ENCODE measurements around the gene TRIM28.
A peak's percentile ranks its signal among the peaks of the same experiment; 100 is the strongest.

Gene TRIM28

DNA sequence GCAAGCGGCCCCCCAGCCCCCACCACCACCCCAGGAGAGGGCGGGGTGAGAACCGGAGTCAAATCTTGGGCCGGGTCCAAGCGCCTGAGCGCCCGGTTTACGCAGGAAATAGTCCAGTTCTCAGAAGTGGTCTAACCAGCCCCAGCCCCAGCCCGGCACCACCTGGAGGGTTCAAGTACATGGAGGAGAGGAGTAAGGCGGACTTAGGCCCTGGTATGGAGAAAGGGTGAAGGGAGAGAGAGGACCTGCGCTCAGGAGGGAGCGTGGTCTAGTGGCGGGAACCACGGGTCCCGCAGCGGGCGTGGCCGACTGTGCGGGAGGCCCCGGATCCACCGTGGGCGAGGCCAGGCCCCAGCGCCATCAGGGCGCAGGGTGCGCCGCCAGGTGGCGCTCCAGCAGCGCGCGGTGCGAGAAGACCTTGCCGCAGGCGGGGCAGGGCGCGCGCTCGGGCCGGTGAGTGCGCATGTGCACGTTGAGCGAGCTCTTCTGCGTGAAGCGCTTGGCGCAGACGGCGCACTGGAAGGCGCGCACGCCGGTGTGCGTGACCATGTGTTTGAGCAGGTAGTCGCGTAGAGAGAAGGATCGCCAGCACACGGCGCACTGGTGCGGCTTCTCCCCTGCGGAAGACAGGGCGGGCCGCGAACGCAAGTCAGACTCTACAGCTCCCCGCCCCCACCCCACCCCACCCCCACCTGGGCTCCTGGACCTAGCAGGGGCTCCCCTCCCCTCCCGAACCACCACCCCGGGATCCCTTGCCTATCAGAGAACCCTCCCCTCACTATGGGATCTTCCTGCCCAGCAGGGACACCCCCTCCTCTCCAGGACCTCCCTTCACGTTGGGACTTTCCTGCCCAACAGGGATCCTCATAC, 29.9 kb upstream of the TRIM28 start:
- peak; percentile 85 to 86 for DNase-seq (ENCODE audit: low spot score in 2 of 2)
- Mint-ChIP-seq H3K4me1 (peaks cover 40% of the 10 kb centered on the region), H3K9me3 (no peaks in the 10 kb centered on the region), H3K4me3 (peak overlapping the region; percentile 75), H3K27me3 (no peaks in the 10 kb centered on the region), H3K27ac (ENCODE audit: low read depth) (peak overlapping the region; percentile 81), H3K36me3 (ENCODE audit: insufficient read depth) (peaks cover 9% of the 10 kb centered on the region)
- ATAC-seq (replicated peaks; ENCODE audit: extremely low read depth, poor library complexity, severe bottlenecking) = peak; percentile 91

DNA sequence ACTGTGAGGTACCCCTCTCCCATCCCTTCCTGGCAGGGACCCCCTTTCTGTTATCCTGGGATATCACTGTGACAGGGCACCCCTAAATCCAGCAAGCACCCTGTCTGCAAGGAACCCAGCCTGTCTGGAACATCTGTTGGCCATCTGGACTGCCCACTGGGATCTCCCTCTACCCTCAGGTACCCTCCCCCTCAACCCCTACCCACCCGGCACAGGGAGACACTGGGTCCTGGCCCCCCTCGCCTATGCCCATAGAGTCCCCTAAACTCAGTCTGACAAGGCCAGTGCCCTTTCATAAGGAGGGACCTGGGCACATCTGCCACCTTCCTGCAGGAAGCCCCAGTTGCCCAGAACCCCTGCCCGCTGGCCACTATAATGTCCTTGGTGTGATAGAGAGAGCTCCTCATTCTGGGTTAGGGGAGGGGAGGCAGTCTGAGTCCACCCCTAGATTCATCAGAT, 29.3 kb upstream of the TRIM28 start:
- DNase-seq (ENCODE audit: low spot score in 2 of 2) (no peak), ATAC-seq (replicated peaks; ENCODE audit: extremely low read depth, poor library complexity, severe bottlenecking) (no peak)
- peaks cover 47% of the 10 kb centered on the region for H3K4me1 Mint-ChIP-seq
- H3K4me3 Mint-ChIP-seq = peak overlapping the region; percentile 75
- H3K27me3 Mint-ChIP-seq = no peaks in the 10 kb centered on the region
- H3K9me3 Mint-ChIP-seq = no peaks in the 10 kb centered on the region
- H3K36me3 Mint-ChIP-seq (ENCODE audit: insufficient read depth) = peaks cover 14% of the 10 kb centered on the region
- H3K27ac Mint-ChIP-seq (ENCODE audit: low read depth) = peak overlapping the region; percentile 81

DNA sequence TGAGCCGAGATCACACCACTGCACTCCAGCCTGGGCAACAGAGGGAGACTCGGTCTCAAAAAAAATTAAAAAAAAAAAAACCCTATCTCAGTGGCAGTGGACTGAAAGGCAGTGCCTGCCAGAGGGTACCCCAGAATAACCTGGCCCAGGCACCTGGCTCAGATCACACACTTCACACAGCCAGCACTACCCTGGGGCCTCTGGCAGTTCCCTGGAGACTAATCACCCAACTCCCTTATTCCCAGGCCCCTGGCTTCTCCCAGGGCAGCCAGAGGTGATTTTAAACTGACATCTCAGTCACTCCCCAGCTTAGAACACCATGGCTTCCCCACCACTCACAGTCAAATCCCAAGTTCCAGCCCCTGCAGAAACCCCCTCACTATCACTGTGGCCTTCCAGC, 28.6 kb upstream of the TRIM28 start:
- Mint-ChIP-seq H3K27ac (ENCODE audit: low read depth) (no peak overlapping the region), H3K4me1 (peaks cover 53% of the 10 kb centered on the region), H3K9me3 (no peaks in the 10 kb centered on the region), H3K27me3 (no peaks in the 10 kb centered on the region), H3K4me3 (peak overlapping the region; percentile 42), H3K36me3 (ENCODE audit: insufficient read depth) (peaks cover 19% of the 10 kb centered on the region)
- ATAC-seq (replicated peaks; ENCODE audit: extremely low read depth, poor library complexity, severe bottlenecking) (no peak), DNase-seq (ENCODE audit: low spot score in 2 of 2) (no peak)

DNA sequence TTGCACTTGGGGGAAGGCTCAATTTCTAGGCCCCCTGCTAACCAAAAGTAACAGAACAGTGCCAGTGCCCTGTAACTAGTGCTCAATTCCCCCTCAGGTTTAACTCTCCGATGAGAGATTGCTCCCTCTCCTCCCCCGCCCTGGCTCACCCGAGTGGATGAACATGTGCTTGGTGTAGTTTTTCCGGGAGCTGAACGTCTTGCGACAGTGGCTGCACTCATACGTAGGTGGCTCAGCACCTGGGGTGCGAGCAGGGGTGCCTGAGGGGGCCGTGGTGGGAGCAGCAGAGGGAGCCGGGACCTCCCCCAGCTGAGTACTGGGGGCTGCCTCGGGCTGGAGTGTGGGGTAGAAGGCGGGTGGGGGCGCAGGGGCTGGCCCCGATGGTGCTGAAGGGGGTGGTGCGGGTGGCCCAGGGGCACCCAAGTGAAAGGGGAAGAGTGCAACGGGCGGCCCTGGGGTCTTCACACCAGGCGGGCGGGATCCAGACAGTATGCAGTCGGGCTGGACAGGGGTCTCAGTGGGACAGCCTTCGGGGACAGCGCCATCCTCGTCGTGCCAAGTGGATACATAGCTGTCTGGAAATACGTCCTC, 27.5 kb upstream of the TRIM28 start:
- DNase-seq (ENCODE audit: low spot score in 2 of 2) (no peak), ATAC-seq (replicated peaks; ENCODE audit: extremely low read depth, poor library complexity, severe bottlenecking) (no peak)
- H3K27ac Mint-ChIP-seq (ENCODE audit: low read depth) = no peak overlapping the region
- no peaks in the 10 kb centered on the region for H3K27me3 Mint-ChIP-seq
- no peak overlapping the region for H3K4me3 Mint-ChIP-seq
- no peaks in the 10 kb centered on the region for H3K9me3 Mint-ChIP-seq
- H3K4me1 Mint-ChIP-seq = peaks cover 58% of the 10 kb centered on the region
- H3K36me3 Mint-ChIP-seq (ENCODE audit: insufficient read depth) = peaks cover 19% of the 10 kb centered on the region

DNA sequence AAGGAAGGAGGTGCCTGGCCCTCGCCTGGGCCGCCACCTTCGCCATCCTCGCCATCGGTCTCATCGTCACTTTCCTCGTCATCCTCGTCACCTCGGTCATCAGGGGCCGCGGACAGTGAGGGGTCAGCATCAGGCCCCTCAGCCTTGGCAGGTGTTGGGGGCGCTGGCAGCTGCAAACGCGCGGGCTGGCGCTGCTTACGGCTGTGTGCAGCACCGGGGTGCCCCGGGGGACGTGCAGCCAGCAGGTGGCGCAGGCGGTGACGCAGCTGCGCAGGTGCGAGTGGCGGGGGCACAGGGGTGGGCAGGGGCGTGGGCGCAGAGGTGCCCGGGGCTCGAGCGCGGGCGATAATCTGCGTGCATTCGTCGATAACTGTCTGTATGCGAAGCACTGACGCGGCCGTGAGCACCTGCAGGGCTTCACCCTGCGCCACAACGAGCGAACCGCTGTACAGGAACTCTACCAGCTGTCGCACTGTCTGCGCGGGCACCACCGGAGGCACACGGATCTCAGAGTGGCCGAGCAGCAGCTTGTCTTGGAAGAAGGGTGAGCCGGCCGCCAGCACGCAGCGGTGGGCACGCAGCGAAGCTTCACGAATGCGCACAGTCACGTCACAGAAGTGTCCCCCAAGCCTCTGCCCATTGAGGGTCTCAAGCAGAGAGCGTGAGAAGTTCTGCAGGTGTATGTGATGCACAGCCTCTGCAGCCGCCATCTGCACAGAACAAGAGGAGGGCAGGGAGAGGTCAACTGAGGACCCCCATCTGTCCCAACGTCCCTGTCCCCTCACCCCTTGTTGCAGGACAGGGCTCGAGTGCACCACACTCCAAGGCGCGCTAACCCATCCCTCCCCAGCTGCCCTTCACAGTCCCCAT, 26.7 kb upstream of the TRIM28 start:
- ATAC-seq (replicated peaks; ENCODE audit: extremely low read depth, poor library complexity, severe bottlenecking) (no peak), DNase-seq (ENCODE audit: low spot score in 2 of 2) (no peak)
- no peaks in the 10 kb centered on the region for H3K9me3 Mint-ChIP-seq
- H3K27ac Mint-ChIP-seq (ENCODE audit: low read depth) = no peak overlapping the region
- H3K4me1 Mint-ChIP-seq = peaks cover 58% of the 10 kb centered on the region
- no peaks in the 10 kb centered on the region for H3K27me3 Mint-ChIP-seq
- H3K36me3 Mint-ChIP-seq (ENCODE audit: insufficient read depth) = peaks cover 19% of the 10 kb centered on the region
- H3K4me3 Mint-ChIP-seq = no peak overlapping the region

DNA sequence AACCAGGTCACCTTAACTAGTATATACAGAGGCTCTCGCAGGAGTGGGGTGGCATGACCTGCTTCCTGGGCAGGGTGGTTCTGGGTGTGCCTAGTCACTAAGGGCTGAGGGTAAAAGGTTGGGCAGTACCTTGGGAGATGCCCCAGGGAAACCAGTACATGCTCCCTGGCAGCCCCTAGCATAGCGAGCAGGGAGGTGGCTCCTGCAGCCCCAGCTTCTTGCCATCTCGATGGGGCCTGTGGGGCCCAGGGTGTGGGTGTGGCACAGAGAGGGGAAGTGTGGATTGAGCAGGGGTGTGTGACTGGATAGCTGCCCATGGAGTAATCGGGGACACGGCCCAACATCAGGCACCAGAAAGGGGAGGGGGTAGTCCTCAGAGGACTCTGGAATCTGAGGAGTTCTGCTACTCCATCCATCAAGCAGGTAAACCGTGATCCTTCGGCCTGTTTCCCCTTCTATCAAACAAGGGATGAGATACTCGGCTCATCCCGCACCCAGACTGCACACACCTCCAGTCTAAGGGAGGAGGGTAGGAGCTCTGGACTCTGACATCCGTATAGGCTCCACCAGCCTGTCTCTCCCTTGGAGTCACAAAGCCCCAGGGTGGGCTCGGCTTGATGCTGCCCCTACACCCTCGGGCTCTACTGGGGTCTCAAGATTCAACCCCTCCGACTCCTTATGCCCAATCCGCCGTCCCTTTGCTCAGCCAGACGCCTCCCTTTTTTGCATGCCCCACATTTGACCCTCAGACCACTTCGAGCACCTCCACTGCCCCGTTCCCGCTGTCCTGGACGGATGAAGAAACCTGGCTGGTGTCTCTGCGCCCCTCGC, 25.4 kb upstream of the TRIM28 start:
- DNase-seq (ENCODE audit: low spot score in 2 of 2) = no peak
- Mint-ChIP-seq H3K27ac (ENCODE audit: low read depth) (peak overlapping the region; percentile 99), H3K4me3 (peak overlapping the region; percentile 99), H3K9me3 (no peaks in the 10 kb centered on the region), H3K27me3 (no peaks in the 10 kb centered on the region), H3K36me3 (ENCODE audit: insufficient read depth) (peaks cover 16% of the 10 kb centered on the region), H3K4me1 (peaks cover 55% of the 10 kb centered on the region)
- no peak for ATAC-seq (replicated peaks; ENCODE audit: extremely low read depth, poor library complexity, severe bottlenecking)

DNA sequence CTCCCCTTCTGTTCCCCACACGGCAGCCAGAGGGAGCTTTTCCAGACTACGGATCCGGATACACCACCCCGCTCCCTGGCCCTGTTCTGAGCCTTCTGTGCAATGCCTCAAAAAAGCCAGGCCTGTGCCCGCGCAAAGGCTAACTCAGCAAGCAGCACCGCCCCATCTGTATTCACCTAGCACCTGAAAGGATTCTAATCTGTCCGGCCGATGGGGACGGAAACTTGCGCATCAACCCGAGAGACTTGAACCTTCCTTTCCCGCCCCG, 24.8 kb upstream of the TRIM28 start:
- H3K36me3 Mint-ChIP-seq (ENCODE audit: insufficient read depth) = peaks cover 16% of the 10 kb centered on the region
- ATAC-seq (replicated peaks; ENCODE audit: extremely low read depth, poor library complexity, severe bottlenecking) = peak; percentile 20

DNA sequence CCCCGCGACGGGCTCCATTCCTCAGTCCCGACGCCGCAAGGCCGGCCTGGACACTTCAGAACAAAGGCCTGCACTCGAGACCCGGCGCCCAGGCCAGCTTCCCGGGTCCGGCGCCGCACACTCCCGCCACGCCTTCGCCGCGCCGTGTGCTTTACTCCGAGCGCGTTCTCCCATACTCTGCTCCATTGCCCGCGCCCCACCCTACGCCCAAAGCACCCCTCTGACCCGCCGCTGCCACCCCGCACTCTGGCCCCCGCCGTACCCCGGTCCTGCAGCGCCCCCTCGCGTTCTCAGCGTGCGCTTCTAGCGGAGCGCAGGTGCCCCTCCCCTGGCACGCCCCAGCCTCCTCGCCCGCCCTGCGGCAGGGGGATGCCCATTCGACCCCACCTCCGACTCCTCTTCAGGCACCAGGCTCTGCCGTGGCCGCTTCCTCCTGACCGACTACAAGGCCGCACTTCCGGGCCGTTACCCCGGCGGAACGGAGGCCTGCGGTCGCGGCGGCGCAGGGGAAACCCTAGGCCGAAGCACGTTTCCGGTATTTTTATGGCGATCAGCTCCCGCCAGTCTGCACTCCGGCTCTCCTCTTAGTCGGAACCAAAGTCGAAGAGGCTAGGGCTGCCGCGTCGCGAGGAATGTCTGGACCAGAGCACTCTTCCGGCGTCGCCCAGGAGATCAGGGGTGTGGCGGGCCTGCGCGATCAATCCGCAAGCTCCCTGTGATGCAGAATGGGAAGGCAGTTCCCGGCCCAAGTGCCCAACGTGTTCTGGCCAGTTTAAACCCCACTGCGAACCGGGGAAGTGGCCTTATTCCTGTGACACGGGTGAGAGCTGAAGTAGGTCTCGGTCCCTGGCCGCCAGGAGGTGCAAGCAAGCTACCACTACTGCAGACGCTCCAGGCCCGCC, 24.3 kb upstream of the TRIM28 start, which contains the start of gene ZBTB45:
TSS of gene ZBTB45 (minus strand) at position 456 of the 902 bp plus-strand sequence. CDS start 2,137 bp downstream, outside the sequence.
- Mint-ChIP-seq H3K36me3 (ENCODE audit: insufficient read depth) (peaks cover 15% of the 10 kb centered on the region), H3K4me3 (peak within 1 kb of the TSS; percentile 99), H3K4me1 (peaks cover 45% of the 10 kb centered on the region), H3K27me3 (no peaks in the 10 kb centered on the region), H3K27ac (ENCODE audit: low read depth) (peak within 1 kb of the TSS; percentile 99), H3K9me3 (no peaks in the 10 kb centered on the region)
- peak; percentile 82 for ATAC-seq (replicated peaks; ENCODE audit: extremely low read depth, poor library complexity, severe bottlenecking)
- DNase-seq (ENCODE audit: low spot score in 2 of 2) = peak; percentile 85

More for the DNA sequence above, 24.8 kb upstream of the TRIM28 start:
- H3K4me1 Mint-ChIP-seq = peaks cover 49% of the 10 kb centered on the region
- no peaks in the 10 kb centered on the region for H3K27me3 Mint-ChIP-seq
- peak overlapping the region; percentile 99 for H3K4me3 Mint-ChIP-seq
- H3K27ac Mint-ChIP-seq (ENCODE audit: low read depth) = peak overlapping the region; percentile 99
- no peaks in the 10 kb centered on the region for H3K9me3 Mint-ChIP-seq
- DNase-seq (ENCODE audit: low spot score in 2 of 2) = no peak

DNA sequence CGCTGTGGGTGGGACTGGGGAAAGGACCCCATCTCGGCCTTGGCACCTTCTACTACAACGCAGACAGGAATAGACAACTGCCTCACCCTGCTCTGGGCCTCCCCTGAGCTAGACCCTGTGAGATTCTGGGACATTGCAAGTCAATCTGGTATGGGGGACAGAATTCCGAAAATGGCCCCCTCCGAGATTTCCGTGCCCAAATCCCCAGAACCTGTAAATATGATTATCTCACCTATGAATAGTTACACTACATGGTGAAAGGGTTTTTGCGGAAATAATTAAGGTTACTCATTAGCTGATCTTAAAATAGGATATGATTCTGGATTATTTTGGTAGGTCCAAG, 23.6 kb upstream of the TRIM28 start:
- peak overlapping the region; percentile 99 for H3K27ac Mint-ChIP-seq (ENCODE audit: low read depth)
- peaks cover 40% of the 10 kb centered on the region for H3K4me1 Mint-ChIP-seq
- ATAC-seq (replicated peaks; ENCODE audit: extremely low read depth, poor library complexity, severe bottlenecking) (no peak), DNase-seq (ENCODE audit: low spot score in 2 of 2) (no peak)
- H3K27me3 Mint-ChIP-seq = no peaks in the 10 kb centered on the region
- peak overlapping the region; percentile 99 for H3K4me3 Mint-ChIP-seq
- H3K9me3 Mint-ChIP-seq = no peaks in the 10 kb centered on the region
- peaks cover 15% of the 10 kb centered on the region for H3K36me3 Mint-ChIP-seq (ENCODE audit: insufficient read depth)

DNA sequence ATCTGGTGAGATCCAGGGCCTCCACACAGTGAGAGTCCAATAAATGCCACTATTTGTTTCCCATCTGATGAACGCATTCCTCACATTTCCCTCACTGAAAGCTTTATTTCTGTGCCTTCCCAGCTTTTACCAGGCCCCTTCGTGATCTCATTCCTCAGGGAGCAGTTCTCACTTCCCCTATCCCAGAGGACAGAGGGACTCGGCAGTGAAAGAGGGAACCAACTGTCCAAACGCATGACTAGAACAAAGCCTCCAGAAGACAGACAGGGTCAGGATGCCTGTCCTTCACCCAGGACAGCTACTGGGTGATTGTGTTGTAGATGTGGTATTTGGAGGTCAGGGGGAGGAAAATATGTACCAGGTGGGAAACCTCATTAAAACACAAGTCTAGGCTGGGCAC, 22.2 kb upstream of the TRIM28 start:
- no peaks in the 10 kb centered on the region for H3K27me3 Mint-ChIP-seq
- H3K27ac Mint-ChIP-seq (ENCODE audit: low read depth) = no peak overlapping the region
- no peak overlapping the region for H3K4me3 Mint-ChIP-seq
- no peaks in the 10 kb centered on the region for H3K9me3 Mint-ChIP-seq
- ATAC-seq (replicated peaks; ENCODE audit: extremely low read depth, poor library complexity, severe bottlenecking) (no peak), DNase-seq (ENCODE audit: low spot score in 2 of 2) (no peak)
- H3K36me3 Mint-ChIP-seq (ENCODE audit: insufficient read depth) = peaks cover 13% of the 10 kb centered on the region
- peaks cover 33% of the 10 kb centered on the region for H3K4me1 Mint-ChIP-seq

DNA sequence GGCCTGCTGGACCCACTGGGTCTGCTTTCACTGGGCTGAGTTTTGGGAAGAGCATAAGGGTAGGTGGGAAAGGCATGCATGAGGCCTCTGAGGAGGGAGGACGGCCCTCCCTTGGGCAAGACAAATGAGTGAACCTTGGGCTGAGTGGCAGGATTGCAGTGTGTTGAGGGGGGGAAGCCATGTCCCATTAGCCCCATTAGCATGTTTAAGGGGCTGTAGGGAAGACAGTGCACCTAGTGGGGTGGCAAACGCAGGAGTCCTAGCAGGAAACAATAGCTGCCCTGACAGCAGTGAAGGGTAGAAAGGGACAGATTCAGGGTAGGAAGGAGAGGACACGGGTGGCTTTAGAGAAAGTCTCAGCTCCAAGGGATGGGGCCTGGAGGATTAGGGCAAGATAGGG, 21.2 kb upstream of the TRIM28 start:
- Mint-ChIP-seq H3K36me3 (ENCODE audit: insufficient read depth) (peaks cover 10% of the 10 kb centered on the region), H3K27me3 (no peaks in the 10 kb centered on the region), H3K9me3 (no peaks in the 10 kb centered on the region), H3K27ac (ENCODE audit: low read depth) (no peak overlapping the region), H3K4me3 (no peak overlapping the region), H3K4me1 (peaks cover 30% of the 10 kb centered on the region)
- no peak for DNase-seq (ENCODE audit: low spot score in 2 of 2)
- ATAC-seq (replicated peaks; ENCODE audit: extremely low read depth, poor library complexity, severe bottlenecking) = no peak

All from central memory CD8-positive, alpha-beta T cell (primary cell).